MM.1S (cell line): Measurements from ENCODE around the gene SLC8A1.

Experiments
- EZH2 ChIP-seq: fragments of 300-600 bp; sonication (generic); optimal IDR thresholded peaks from 2 replicates; pipeline ENCODE3; 2017; ENCODE audit warnings: low read depth, mild to moderate bottlenecking, antibody characterized with exemption, low read length, mixed read lengths
- EZH2phosphoT487 ChIP-seq: fragments of 300-600 bp; sonication (generic); IDR thresholded peaks from 2 replicates; pipeline ENCODE4 v1.6.1; 2018; ENCODE audit warnings: antibody characterized with exemption, low read length
- TF ChIP-seq, protein P1 (sequence below): fragments of 300-600 bp; sonication (generic); IDR thresholded peaks from 2 replicates; pipeline ENCODE4 v1.5.1; 2016; ENCODE audit warnings: antibody characterized with exemption, low read length, mixed read lengths

DNA sequence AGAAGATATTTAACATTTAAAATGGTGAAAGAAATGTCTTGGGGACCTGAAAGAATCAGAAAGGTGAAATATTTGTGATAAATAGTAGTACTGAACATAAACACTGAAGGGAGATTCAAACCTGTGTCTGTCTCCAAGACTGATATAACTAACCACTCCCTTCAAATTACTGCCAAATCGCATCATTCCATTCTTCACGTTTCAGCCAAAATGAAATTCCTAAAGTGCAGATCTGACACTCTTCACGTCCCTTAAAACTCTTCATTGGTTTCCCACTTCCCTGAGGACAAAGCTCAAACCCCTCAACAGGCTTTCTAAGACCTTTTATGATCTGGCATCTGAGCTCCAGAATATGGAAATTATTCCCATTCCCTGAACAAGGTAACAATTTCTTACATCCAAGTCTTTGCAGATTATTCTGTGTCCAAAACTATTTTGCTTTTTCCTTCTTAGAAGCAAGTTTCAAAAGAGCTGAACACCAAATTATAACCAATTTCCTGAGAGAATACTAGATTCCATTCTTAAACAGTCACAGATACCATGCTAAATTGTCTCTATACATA is 18.9 kb downstream of the SLC8A1 start:
- TF ChIP-seq, protein P1, sequence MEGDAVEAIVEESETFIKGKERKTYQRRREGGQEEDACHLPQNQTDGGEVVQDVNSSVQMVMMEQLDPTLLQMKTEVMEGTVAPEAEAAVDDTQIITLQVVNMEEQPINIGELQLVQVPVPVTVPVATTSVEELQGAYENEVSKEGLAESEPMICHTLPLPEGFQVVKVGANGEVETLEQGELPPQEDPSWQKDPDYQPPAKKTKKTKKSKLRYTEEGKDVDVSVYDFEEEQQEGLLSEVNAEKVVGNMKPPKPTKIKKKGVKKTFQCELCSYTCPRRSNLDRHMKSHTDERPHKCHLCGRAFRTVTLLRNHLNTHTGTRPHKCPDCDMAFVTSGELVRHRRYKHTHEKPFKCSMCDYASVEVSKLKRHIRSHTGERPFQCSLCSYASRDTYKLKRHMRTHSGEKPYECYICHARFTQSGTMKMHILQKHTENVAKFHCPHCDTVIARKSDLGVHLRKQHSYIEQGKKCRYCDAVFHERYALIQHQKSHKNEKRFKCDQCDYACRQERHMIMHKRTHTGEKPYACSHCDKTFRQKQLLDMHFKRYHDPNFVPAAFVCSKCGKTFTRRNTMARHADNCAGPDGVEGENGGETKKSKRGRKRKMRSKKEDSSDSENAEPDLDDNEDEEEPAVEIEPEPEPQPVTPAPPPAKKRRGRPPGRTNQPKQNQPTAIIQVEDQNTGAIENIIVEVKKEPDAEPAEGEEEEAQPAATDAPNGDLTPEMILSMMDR = no peak
- TF ChIP-seq EZH2phosphoT487 (no peak), EZH2 (no peak)
